Mesendoderm (in vitro differentiated cells): ENCODE measurements around the gene CGB8.

ENCODE experiments used
- DNase-seq: peaks from one replicate; pipeline ENCODE4 v3.0.0; 2013
- H2AK5ac ChIP-seq: 2 replicates; pipeline ENCODE4 v1.6.1; 2013; ENCODE audit warnings: low read length, inconsistent platforms
- H2BK120ac ChIP-seq: 2 replicates; pipeline ENCODE4 v1.6.1; 2013; ENCODE audit warnings: low read depth, mild to moderate bottlenecking, low read length, moderate library complexity, mixed read lengths
- H2BK15ac ChIP-seq: replicated peaks from 2 replicates; pipeline ENCODE4 v1.6.1; 2013; ENCODE audit warnings: low read depth, mild to moderate bottlenecking, moderate library complexity
- H2BK5ac ChIP-seq: 2 replicates; pipeline ENCODE4 v1.6.1; 2013; ENCODE audit warnings: low read length, inconsistent platforms
- H3K18ac ChIP-seq: 2 replicates; pipeline ENCODE4 v1.6.1; 2013; ENCODE audit warnings: mild to moderate bottlenecking, low read length, mixed read lengths
- H3K23ac ChIP-seq: one replicate; pipeline ENCODE4 v1.6.1; 2013; ENCODE audit warnings: low read length
- H3K27ac ChIP-seq: 2 replicates; pipeline ENCODE4 v1.5.1; 2013; ENCODE audit warnings: low read depth, mild to moderate bottlenecking, inconsistent platforms, low read length, moderate library complexity
- H3K27me3 ChIP-seq: 2 replicates; pipeline ENCODE4 v1.6.1; 2013; ENCODE audit warnings: low read length, control low read depth, mild to moderate bottlenecking, inconsistent platforms; ENCODE audit not compliant: insufficient read depth, poor library complexity
- H3K36me3 ChIP-seq: 2 replicates; pipeline ENCODE4 v1.6.1; 2013; ENCODE audit warnings: low read length, inconsistent platforms; ENCODE audit not compliant: control insufficient read depth, insufficient read depth
- H3K4ac ChIP-seq: one replicate; pipeline ENCODE4 v1.6.1; 2013; ENCODE audit warnings: low read depth, mild to moderate bottlenecking, low read length, moderate library complexity
- H3K4me1 ChIP-seq: 2 replicates; pipeline ENCODE4 v1.6.1; 2013; ENCODE audit warnings: low read depth, low read length, inconsistent platforms; ENCODE audit not compliant: control insufficient read depth
- H3K4me2 ChIP-seq: 2 replicates; pipeline ENCODE4 v1.6.1; 2013; ENCODE audit warnings: low read length
- H3K4me3 ChIP-seq: 2 replicates; pipeline ENCODE4 v1.5.1; 2013; ENCODE audit warnings: mild to moderate bottlenecking, low read length
- H3K56ac ChIP-seq: one replicate; pipeline ENCODE4 v1.6.1; 2013; ENCODE audit warnings: low read length
- H3K79me1 ChIP-seq: 2 replicates; pipeline ENCODE4 v1.6.1; 2013; ENCODE audit warnings: low read length, inconsistent platforms
- H3K79me2 ChIP-seq: 2 replicates; pipeline ENCODE4 v1.6.1; 2013; ENCODE audit warnings: mild to moderate bottlenecking, low read length; ENCODE audit not compliant: control insufficient read depth, insufficient read depth
- H3K9ac ChIP-seq: 2 replicates; pipeline ENCODE4 v1.6.1; 2013; ENCODE audit warnings: low read length, inconsistent platforms
- H4K5ac ChIP-seq: one replicate; pipeline ENCODE4 v1.6.1; 2013; ENCODE audit warnings: low read length
- H4K8ac ChIP-seq: one replicate; pipeline ENCODE4 v1.6.1; 2013; ENCODE audit warnings: low read depth, mild to moderate bottlenecking, control low read depth, low read length, moderate library complexity
- WGBS: extraction: QIAGEN DNeasy Blood & Tissue Kit; methylation state at CpG from one replicate; pipeline ENCODE4 v1.1.7; 2013; ENCODE audit warnings: low lambda C conversion rate, missing lambda C conversion rate; ENCODE audit not compliant: insufficient coverage; ENCODE audit errors: extremely low coverage; 5-methylcytosine and 5-hydroxymethylcytosine counted together

The CGB8 gene

DNA sequence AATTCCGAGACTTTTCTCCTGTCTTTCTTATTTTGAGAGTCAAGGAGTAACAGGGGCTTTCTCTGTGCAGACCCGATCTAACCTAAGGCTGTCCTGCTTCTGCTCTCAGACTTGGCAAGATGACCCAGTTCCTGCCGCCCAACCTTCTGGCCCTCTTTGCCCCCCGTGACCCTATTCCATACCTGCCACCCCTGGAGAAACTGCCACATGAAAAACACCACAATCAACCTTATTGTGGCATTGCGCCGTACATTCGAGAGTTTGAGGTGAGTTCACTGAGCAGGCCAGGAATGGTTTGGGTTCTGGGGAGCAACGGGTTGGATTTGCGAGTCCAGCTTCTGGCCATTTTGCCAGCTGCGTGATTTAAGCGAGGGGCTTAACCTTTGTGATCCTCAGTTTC, 37.4 kb upstream of the CGB8 start:
- no peak overlapping the region for H3K18ac ChIP-seq
- H3K27me3 ChIP-seq = no peaks in the 10 kb centered on the region
- no peak overlapping the region for H4K5ac ChIP-seq
- peaks cover 47% of the 10 kb centered on the region for H3K79me2 ChIP-seq
- H3K4me1 ChIP-seq = no peaks in the 10 kb centered on the region
- no peak overlapping the region for H3K4ac ChIP-seq
- H2BK120ac ChIP-seq = no peak overlapping the region
- peak overlapping the region; percentile 60 for H3K4me3 ChIP-seq
- no peak overlapping the region for H2AK5ac ChIP-seq
- no CpG with 5 or more reads among the region's 11 CpGs for WGBS
- H3K9ac ChIP-seq = peak overlapping the region; percentile 97
- no peak overlapping the region for H3K23ac ChIP-seq
- peaks cover 19% of the 10 kb centered on the region for H3K36me3 ChIP-seq
- H2BK5ac ChIP-seq = no peak overlapping the region
- H3K79me1 ChIP-seq = peaks cover 17% of the 10 kb centered on the region
- no peak overlapping the region for H3K27ac ChIP-seq
- no peak for DNase-seq
- peak overlapping the region; percentile 97 for H3K56ac ChIP-seq
- no peak overlapping the region for H2BK15ac ChIP-seq
- H4K8ac ChIP-seq = no peak overlapping the region
- H3K4me2 ChIP-seq = peak overlapping the region; percentile 59

DNA sequence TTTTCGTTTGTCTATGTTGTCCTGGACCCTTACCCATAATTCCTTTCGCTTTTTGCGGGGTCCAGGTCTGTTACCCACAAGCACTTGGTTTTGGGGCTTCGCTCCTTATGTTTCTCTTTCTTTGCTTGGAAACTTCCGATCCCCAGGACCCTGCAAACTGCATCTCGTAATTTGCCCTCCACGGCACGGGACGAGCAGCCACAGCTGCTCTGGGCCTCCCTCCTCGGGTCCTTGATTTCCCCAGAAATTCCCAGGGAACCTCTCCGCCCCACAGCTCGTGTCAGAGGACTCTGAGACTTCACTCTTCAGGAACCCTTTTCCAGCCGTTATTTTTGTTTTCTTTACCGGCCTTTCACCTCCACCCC, 36.9 kb upstream of the CGB8 start:
- no CpG with 5 or more reads among the region's 14 CpGs for WGBS
- Histone ChIP-seq H3K79me2 (peaks cover 47% of the 10 kb centered on the region), H2BK120ac (no peak overlapping the region), H3K9ac (peak overlapping the region; percentile 97), H3K4ac (no peak overlapping the region), H2AK5ac (no peak overlapping the region), H3K4me3 (peak overlapping the region; percentile 60), H3K27me3 (no peaks in the 10 kb centered on the region), H2BK5ac (no peak overlapping the region), H3K27ac (peak overlapping the region; percentile 80), H4K8ac (no peak overlapping the region), H4K5ac (no peak overlapping the region), H3K4me2 (peak overlapping the region; percentile 59), H3K23ac (no peak overlapping the region), H3K18ac (peak overlapping the region; percentile 80), H2BK15ac (no peak overlapping the region), H3K56ac (peak overlapping the region; percentile 97), H3K4me1 (no peaks in the 10 kb centered on the region), H3K36me3 (peaks cover 18% of the 10 kb centered on the region), H3K79me1 (peaks cover 16% of the 10 kb centered on the region)
- peak; percentile 34 for DNase-seq

DNA sequence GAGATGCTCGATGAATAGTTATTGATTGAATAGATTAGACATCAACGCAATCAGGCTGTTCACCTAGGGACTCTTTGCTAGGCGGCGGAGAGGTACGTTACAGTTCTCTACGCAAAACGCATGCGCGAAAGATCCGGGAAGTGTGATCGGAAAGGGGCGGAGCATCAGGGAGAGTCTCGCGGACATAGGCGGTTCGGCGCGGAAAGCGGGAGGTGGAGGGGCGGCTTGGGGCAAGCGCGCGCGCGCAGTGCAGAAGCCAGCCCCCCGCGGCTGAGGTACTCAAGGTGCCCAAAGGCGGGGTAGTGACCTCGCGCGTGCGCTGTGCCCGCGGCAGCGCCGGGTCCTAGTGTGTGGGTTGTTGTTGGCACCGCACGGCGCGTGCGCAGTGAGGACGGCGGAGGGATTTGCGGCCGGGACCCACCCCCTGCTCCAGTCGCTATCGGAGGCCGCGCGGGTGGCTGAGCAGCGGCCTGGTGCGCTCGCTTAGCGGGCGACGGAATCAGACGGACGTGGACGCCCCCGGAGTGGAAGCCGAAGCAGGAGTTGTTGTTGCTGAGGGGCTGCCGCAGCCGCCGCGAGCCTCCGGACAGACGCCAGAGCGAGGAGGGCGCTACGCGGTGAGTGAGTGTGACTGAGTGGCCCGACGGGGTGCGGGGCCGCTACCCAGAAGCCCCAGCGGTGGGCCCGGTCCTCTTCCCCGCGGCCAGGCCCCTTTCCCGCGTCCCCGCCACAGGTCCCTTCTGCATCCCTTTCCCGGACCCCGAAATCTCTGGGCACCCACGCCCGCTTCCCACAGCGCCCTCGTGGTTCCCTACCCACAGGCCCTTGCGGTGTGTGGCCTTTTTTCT, 36.3 kb upstream of the CGB8 start, which contains the start of gene SNRNP70:
SNRNP70 (plus strand) TSS at position 432 of the 848 bp plus-strand sequence. CDS start 964 bp downstream, outside the sequence.
- H2BK15ac ChIP-seq = no peak within 1 kb of the TSS
- peak within 1 kb of the TSS; percentile 61 for H2BK5ac ChIP-seq
- H3K27me3 ChIP-seq = no peaks in the 10 kb centered on the region
- H3K4me1 ChIP-seq = no peaks in the 10 kb centered on the region
- peak within 1 kb of the TSS; percentile 80 for H3K27ac ChIP-seq
- peak; percentile 100 for DNase-seq
- WGBS = no CpG with 5 or more reads among the region's 89 CpGs
- H3K56ac ChIP-seq = peak within 1 kb of the TSS; percentile 97
- peak within 1 kb of the TSS; percentile 80 for H3K18ac ChIP-seq
- peaks cover 41% of the 10 kb centered on the region for H3K79me2 ChIP-seq
- H2BK120ac ChIP-seq = no peak within 1 kb of the TSS
- H3K9ac ChIP-seq = peak within 1 kb of the TSS; percentile 97
- H3K36me3 ChIP-seq = peaks cover 12% of the 10 kb centered on the region
- H4K5ac ChIP-seq = peak within 1 kb of the TSS; percentile 90
- H2AK5ac ChIP-seq = no peak within 1 kb of the TSS
- H3K23ac ChIP-seq = peak within 1 kb of the TSS; percentile 72
- peaks cover 12% of the 10 kb centered on the region for H3K79me1 ChIP-seq
- no peak within 1 kb of the TSS for H4K8ac ChIP-seq
- H3K4ac ChIP-seq = peak within 1 kb of the TSS; percentile 70
- peak within 1 kb of the TSS; percentile 60 for H3K4me3 ChIP-seq
- H3K4me2 ChIP-seq = peak within 1 kb of the TSS; percentile 67

DNA sequence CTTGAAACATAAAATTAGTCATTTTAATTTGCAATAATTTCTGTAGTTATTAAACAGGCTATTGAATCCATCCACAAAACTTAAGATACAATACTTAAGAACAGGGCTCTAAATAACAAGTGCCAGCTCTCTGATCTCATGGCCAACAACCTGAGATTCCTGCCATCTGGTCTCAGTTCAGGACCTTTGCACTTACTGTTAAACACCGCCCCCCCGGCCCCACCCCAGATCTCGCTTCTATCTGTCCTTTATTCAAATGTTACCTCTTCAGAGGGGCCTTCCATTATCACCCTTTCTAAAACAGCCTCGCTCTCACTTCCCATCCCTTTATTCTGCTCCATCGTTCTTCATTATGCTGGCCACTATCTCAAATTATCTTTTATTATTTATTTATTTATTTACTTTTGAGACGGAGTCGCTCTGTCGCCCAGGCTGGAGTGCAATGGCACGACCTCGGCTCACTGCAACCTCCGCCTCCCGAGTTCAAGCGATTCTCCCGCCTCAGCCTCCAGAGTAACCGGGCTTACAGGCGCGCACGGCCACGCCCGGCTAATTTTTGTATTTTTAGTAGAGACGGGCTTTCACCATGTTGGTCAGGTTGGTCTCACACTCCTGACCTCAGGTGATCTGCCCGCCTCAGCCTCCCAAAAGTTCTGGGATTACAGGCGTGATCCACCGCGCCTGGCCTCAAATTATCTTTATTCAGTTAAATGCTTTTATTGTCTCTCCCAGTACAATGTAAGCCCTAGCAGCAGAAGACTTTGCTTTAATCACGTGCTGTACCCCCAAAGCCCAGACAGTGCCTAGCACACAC, 35.5 kb upstream of the CGB8 start:
- H2AK5ac ChIP-seq = no peak overlapping the region
- H3K4me3 ChIP-seq = no peak overlapping the region
- H2BK15ac ChIP-seq = no peak overlapping the region
- H3K36me3 ChIP-seq = peaks cover 8% of the 10 kb centered on the region
- peaks cover 36% of the 10 kb centered on the region for H3K79me2 ChIP-seq
- no peaks in the 10 kb centered on the region for H3K27me3 ChIP-seq
- no peak overlapping the region for H3K18ac ChIP-seq
- H4K8ac ChIP-seq = no peak overlapping the region
- H3K4ac ChIP-seq = no peak overlapping the region
- H3K4me2 ChIP-seq = peak overlapping the region; percentile 67
- WGBS = no CpG with 5 or more reads among the region's 26 CpGs
- no peak overlapping the region for H2BK120ac ChIP-seq
- H3K27ac ChIP-seq = no peak overlapping the region
- H3K79me1 ChIP-seq = peaks cover 10% of the 10 kb centered on the region
- no peak overlapping the region for H3K23ac ChIP-seq
- H3K9ac ChIP-seq = peak overlapping the region; percentile 88
- peak overlapping the region; percentile 90 for H4K5ac ChIP-seq
- H3K56ac ChIP-seq = peak overlapping the region; percentile 95
- no peaks in the 10 kb centered on the region for H3K4me1 ChIP-seq
- no peak for DNase-seq
- no peak overlapping the region for H2BK5ac ChIP-seq

DNA sequence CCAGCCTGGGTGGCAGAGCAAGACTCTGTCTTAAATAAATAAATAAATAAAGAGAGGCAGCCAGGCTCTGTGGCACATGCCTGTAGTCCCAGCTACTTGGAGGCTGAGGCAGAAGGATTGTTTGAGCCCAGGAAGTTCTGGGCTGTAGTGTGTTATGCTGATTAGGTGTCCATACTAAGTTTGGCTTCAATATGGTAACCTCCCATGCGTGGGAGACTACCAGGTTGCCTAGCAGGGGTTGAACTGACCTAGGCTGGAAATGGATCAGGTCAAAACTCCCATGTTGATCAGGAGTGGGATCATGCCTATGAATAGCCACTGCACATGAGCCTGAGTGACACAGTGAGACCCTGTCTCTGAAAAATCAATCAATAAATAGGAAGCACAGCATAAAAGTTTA, 32.4 kb upstream of the CGB8 start:
- WGBS = no CpG with 5 or more reads among the region's 1 CpG
- no peak overlapping the region for H3K27ac ChIP-seq
- no peak for DNase-seq

More for the DNA sequence above, 32.4 kb upstream of the CGB8 start:
- no peak overlapping the region for H2AK5ac ChIP-seq
- no peak overlapping the region for H3K4ac ChIP-seq
- H3K36me3 ChIP-seq = no peaks in the 10 kb centered on the region
- no peak overlapping the region for H4K8ac ChIP-seq
- H3K18ac ChIP-seq = no peak overlapping the region
- H3K4me3 ChIP-seq = no peak overlapping the region
- H3K79me2 ChIP-seq = peaks cover 10% of the 10 kb centered on the region
- H2BK15ac ChIP-seq = no peak overlapping the region
- H4K5ac ChIP-seq = no peak overlapping the region
- H3K4me2 ChIP-seq = no peak overlapping the region
- no peaks in the 10 kb centered on the region for H3K79me1 ChIP-seq
- no peaks in the 10 kb centered on the region for H3K4me1 ChIP-seq
- H3K9ac ChIP-seq = no peak overlapping the region
- no peaks in the 10 kb centered on the region for H3K27me3 ChIP-seq
- no peak overlapping the region for H3K56ac ChIP-seq
- no peak overlapping the region for H2BK5ac ChIP-seq
- H2BK120ac ChIP-seq = no peak overlapping the region
- H3K23ac ChIP-seq = no peak overlapping the region
